ENCODE measurements around the gene FAM120C. TPM values are rescaled to one million over a fixed set of nuclear protein-coding genes. Genes with fewer than 3 reads are reported as not detected.

Gene FAM120C
- total RNA-seq, 1 experiment from 2014 or later: 29.2 TPM

GRCh38 chrX:54134269-54134668 is 48.8 kb downstream of the FAM120C start:
- H3K4me3 Mint-ChIP-seq (ENCODE audit: low read depth, unreplicated experiment): no peak overlapping the region
- no peak for DNase-seq
- no peaks in the 10 kb centered on the region for H3K27me3 Mint-ChIP-seq (ENCODE audit: unreplicated experiment)
- no peaks in the 10 kb centered on the region for H3K9me3 Mint-ChIP-seq (ENCODE audit: low read depth, unreplicated experiment)
- no TSS peak for BruUV-seq (replicated peaks)
- intact Hi-C loops (cut with micrococcal nuclease; ENCODE audit: unreplicated experiment): no loop called here
- CTCF ChIA-PET: no interaction called here
- no peaks in the 10 kb centered on the region for H3K4me1 Mint-ChIP-seq (ENCODE audit: low read depth, unreplicated experiment)
- no peak for TF ChIP-seq CTCF (IDR thresholded peaks at IDR 0.05; ENCODE audit: unreplicated experiment)
- no peak overlapping the region for H3K27ac Mint-ChIP-seq (ENCODE audit: unreplicated experiment)
- peaks cover 14% of the 10 kb centered on the region for H3K36me3 Mint-ChIP-seq (ENCODE audit: insufficient read depth, unreplicated experiment)

- Mint-ChIP-seq H3K36me3 (ENCODE audit: insufficient read depth, unreplicated experiment) (no peaks in the 10 kb centered on the region), H3K27me3 (ENCODE audit: unreplicated experiment) (no peaks in the 10 kb centered on the region), H3K9me3 (ENCODE audit: low read depth, unreplicated experiment) (no peaks in the 10 kb centered on the region), H3K4me3 (ENCODE audit: low read depth, unreplicated experiment) (no peak overlapping the region), H3K4me1 (ENCODE audit: low read depth, unreplicated experiment) (no peaks in the 10 kb centered on the region), H3K27ac (ENCODE audit: unreplicated experiment) (no peak overlapping the region)
- no TSS peak for BruUV-seq (replicated peaks)
- CTCF ChIA-PET: no interaction called here
- TF ChIP-seq CTCF (IDR thresholded peaks at IDR 0.05; ENCODE audit: unreplicated experiment): no peak
- intact Hi-C loops (cut with micrococcal nuclease; ENCODE audit: unreplicated experiment): no loop called here
- no peak for DNase-seq
Observed at GRCh38 chrX:54116391-54116790, 66.7 kb downstream of the FAM120C start.

GRCh38 chrX:54093571-54093970 is 89.5 kb downstream of the FAM120C start:
- Mint-ChIP-seq H3K9me3 (ENCODE audit: low read depth, unreplicated experiment) (no peaks in the 10 kb centered on the region), H3K27me3 (ENCODE audit: unreplicated experiment) (no peaks in the 10 kb centered on the region), H3K27ac (ENCODE audit: unreplicated experiment) (no peak overlapping the region), H3K36me3 (ENCODE audit: insufficient read depth, unreplicated experiment) (no peaks in the 10 kb centered on the region), H3K4me1 (ENCODE audit: low read depth, unreplicated experiment) (no peaks in the 10 kb centered on the region), H3K4me3 (ENCODE audit: low read depth, unreplicated experiment) (no peak overlapping the region)
- BruUV-seq (replicated peaks): no TSS peak
- CTCF ChIA-PET: interaction anchor here (0.7 kb wide), 1 partner anchor 1068 kb away, joined by 5 read pairs; no protein-coding TSS in a partner anchor
- DNase-seq: no peak
- intact Hi-C loops (cut with micrococcal nuclease; ENCODE audit: unreplicated experiment): no loop called here
- no peak for TF ChIP-seq CTCF (IDR thresholded peaks at IDR 0.05; ENCODE audit: unreplicated experiment)

- H3K4me3 Mint-ChIP-seq (ENCODE audit: low read depth, unreplicated experiment): no peak overlapping the region
- TF ChIP-seq CTCF (IDR thresholded peaks at IDR 0.05; ENCODE audit: unreplicated experiment): no peak
- no peaks in the 10 kb centered on the region for H3K36me3 Mint-ChIP-seq (ENCODE audit: insufficient read depth, unreplicated experiment)
- H3K9me3 Mint-ChIP-seq (ENCODE audit: low read depth, unreplicated experiment): no peaks in the 10 kb centered on the region
- no peak overlapping the region for H3K27ac Mint-ChIP-seq (ENCODE audit: unreplicated experiment)
- no TSS peak for BruUV-seq (replicated peaks)
- H3K4me1 Mint-ChIP-seq (ENCODE audit: low read depth, unreplicated experiment): no peaks in the 10 kb centered on the region
- intact Hi-C loops (cut with micrococcal nuclease; ENCODE audit: unreplicated experiment): no loop called here
- CTCF ChIA-PET: interaction anchor here (0.7 kb wide), 1 partner anchor 1068 kb away, joined by 5 read pairs; no protein-coding TSS in a partner anchor
- no peaks in the 10 kb centered on the region for H3K27me3 Mint-ChIP-seq (ENCODE audit: unreplicated experiment)
- DNase-seq: no peak
Observed at GRCh38 chrX:54093159-54093558, 89.9 kb downstream of the FAM120C start.
